Neural cell (in vitro differentiated cells): ENCODE data around the gene MXRA5. TPM values are rescaled to one million over a fixed set of nuclear protein-coding genes. Genes with fewer than 3 reads are reported as not detected.

Source experiments
- H2AFZ ChIP-seq: fragments of 200-600, 300-800 bp; sonication (generic), shearing (Covaris generic); 2 replicates; pipeline ENCODE4 v1.6.0; 2014; ENCODE audit warnings: low read depth, mild to moderate bottlenecking, antibody characterized with exemption, low read length, moderate library complexity
- H3F3A ChIP-seq: fragments of 200-600 bp; shearing (Covaris generic); 2 replicates; pipeline ENCODE4 v1.6.1; 2016; ENCODE audit warnings: mild to moderate bottlenecking, moderate library complexity, mixed read lengths, antibody characterized with exemption, low read length; ENCODE audit not compliant: insufficient read depth, poor library complexity, severe bottlenecking
- H3K27ac ChIP-seq: fragments of 200-600, 300-800 bp; sonication (generic), shearing (Covaris generic); 2 replicates; pipeline ENCODE4 v1.5.1; 2014; ENCODE audit warnings: mild to moderate bottlenecking, low read length, moderate library complexity
- H3K27me3 ChIP-seq: fragments of 300-800, 200-600 bp; sonication (generic), shearing (Covaris generic); 2 replicates; pipeline ENCODE4 v1.6.0; 2014; ENCODE audit warnings: mild to moderate bottlenecking, low read depth, low read length, moderate library complexity; ENCODE audit not compliant: insufficient read depth
- H3K36me3 ChIP-seq: fragments of 300-800, 200-600 bp; sonication (generic), shearing (Covaris generic); 2 replicates; pipeline ENCODE4 v1.5.1; 2014; ENCODE audit warnings: mild to moderate bottlenecking, antibody characterized with exemption, low read length, moderate library complexity; ENCODE audit not compliant: insufficient read depth
- H3K4me2 ChIP-seq: fragments of 300-800, 200-600 bp; sonication (generic), shearing (Covaris generic); 2 replicates; pipeline ENCODE4 v1.6.0; 2014; ENCODE audit warnings: mild to moderate bottlenecking, low read length
- H3K4me3 ChIP-seq: fragments of 300-800, 200-600 bp; sonication (generic), shearing (Covaris generic); 2 replicates; pipeline ENCODE4 v1.5.1; 2014; ENCODE audit warnings: mild to moderate bottlenecking, low read length, moderate library complexity
- H3K79me2 ChIP-seq: fragments of 200-600 bp; shearing (Covaris generic); replicated peaks from 2 replicates; pipeline ENCODE4 v1.6.0; 2014; ENCODE audit warnings: mild to moderate bottlenecking, low read length, moderate library complexity; ENCODE audit not compliant: insufficient read depth
- H3K9ac ChIP-seq: fragments of 300-800, 200-600 bp; sonication (generic), shearing (Covaris generic); 2 replicates; pipeline ENCODE4 v1.6.1; 2016; ENCODE audit warnings: mild to moderate bottlenecking, low read length, mixed read lengths
- H3K9me2 ChIP-seq: fragments of 200-600 bp; shearing (Covaris generic); 2 replicates; pipeline ENCODE4 v1.6.1; 2016; ENCODE audit warnings: mild to moderate bottlenecking, low read length, mixed read lengths; ENCODE audit not compliant: insufficient read depth
- H3K9me3 ChIP-seq: fragments of 200-600, 300-800 bp; sonication (generic), shearing (Covaris generic); 2 replicates; pipeline ENCODE4 v1.6.1; 2016; ENCODE audit warnings: mild to moderate bottlenecking, mixed run types, low read length, moderate library complexity, mixed read lengths
- H4K20me1 ChIP-seq: fragments of 200-600 bp; shearing (Covaris generic); 2 replicates; pipeline ENCODE4 v1.6.1; 2016; ENCODE audit warnings: mild to moderate bottlenecking, mixed run types; ENCODE audit not compliant: insufficient read depth
- EZH2 ChIP-seq: fragments of 200-600, 300-800 bp; shearing (Covaris generic), sonication (generic); IDR thresholded peaks from 2 replicates; pipeline ENCODE4 v1.6.1; 2014; ENCODE audit warnings: antibody characterized with exemption, low read length, borderline replicate concordance, mild to moderate bottlenecking; ENCODE audit not compliant: insufficient read depth, poor library complexity, severe bottlenecking
- TAF1 ChIP-seq: IDR thresholded peaks from 2 replicates; pipeline ENCODE4 v1.6.1; 2012; ENCODE audit warnings: low read depth
- polyA plus RNA-seq: library from polyadenylated mRNA; depleted of rRNA; stranded (reverse); fragments of >200 nt; gene quantifications from 2 replicates; pipeline ENCODE4 v1.2.3, GENCODE V29; 2014

Gene MXRA5
- polyA plus RNA-seq, 1 donor from 2014 or later = 0.28 TPM

DNA sequence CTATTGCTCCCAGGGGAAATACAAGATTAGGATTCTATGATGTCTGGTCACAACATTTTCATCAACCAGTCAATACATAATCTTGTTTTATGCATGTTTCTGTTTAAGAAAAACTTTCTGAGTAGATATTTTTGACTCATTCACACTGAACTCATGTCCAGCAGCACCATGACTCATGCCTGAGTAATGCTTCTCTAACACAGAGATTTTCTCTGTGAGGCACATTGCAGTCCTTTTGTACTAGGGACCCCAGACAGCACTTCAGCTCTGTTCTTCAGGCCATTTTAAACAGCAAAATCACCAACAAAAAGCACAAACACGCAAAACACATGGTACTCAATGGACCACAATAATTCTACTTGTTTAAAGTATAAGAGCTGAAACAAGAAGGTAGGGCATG, 83.6 kb downstream of the MXRA5 start:
- H3K9ac ChIP-seq = no peak overlapping the region
- H4K20me1 ChIP-seq = no peaks in the 10 kb centered on the region
- no peak for TF ChIP-seq EZH2
- TF ChIP-seq TAF1 = no peak
- no peak overlapping the region for H3K4me3 ChIP-seq
- no peaks in the 10 kb centered on the region for H3F3A ChIP-seq
- no peak overlapping the region for H2AFZ ChIP-seq
- no peaks in the 10 kb centered on the region for H3K27me3 ChIP-seq
- H3K4me2 ChIP-seq = no peak overlapping the region
- H3K27ac ChIP-seq = no peak overlapping the region
- H3K9me2 ChIP-seq = no peaks in the 10 kb centered on the region
- no peaks in the 10 kb centered on the region for H3K9me3 ChIP-seq
- H3K79me2 ChIP-seq = no peaks in the 10 kb centered on the region
- no peaks in the 10 kb centered on the region for H3K36me3 ChIP-seq
